Adipocyte (in vitro differentiated cells): ENCODE measurements around the gene PHLPP1.
"Not testable (repeated sequence)": the region's sequence is repeated elsewhere in the genome, so short reads cannot be mapped to it uniquely, and the experiment has no call there.

Experiments
- DNase-seq: peaks from one replicate; pipeline ENCODE4 v3.0.0-alpha.2; 2015; ENCODE audit warnings: low read depth
- H3K27me3 ChIP-seq: replicated peaks from 2 replicates; pipeline ENCODE4 v1.7.0; 2013; ENCODE audit warnings: mild to moderate bottlenecking, low read length, moderate library complexity; ENCODE audit not compliant: control insufficient read depth, insufficient read depth
- H3K36me3 ChIP-seq: 2 replicates; pipeline ENCODE4 v1.7.0; 2013; ENCODE audit warnings: low read length, mild to moderate bottlenecking, moderate library complexity; ENCODE audit not compliant: control insufficient read depth, insufficient read depth, severe bottlenecking
- H3K4me1 ChIP-seq: 2 replicates; pipeline ENCODE4 v1.7.0; 2013; ENCODE audit warnings: mild to moderate bottlenecking, low read length, moderate library complexity; ENCODE audit not compliant: control insufficient read depth, insufficient read depth
- H3K4me3 ChIP-seq: 2 replicates; pipeline ENCODE4 v1.7.0; 2013; ENCODE audit warnings: mild to moderate bottlenecking, low read length, moderate library complexity
- H3K9ac ChIP-seq: 2 replicates; pipeline ENCODE4 v1.7.0; 2013; ENCODE audit warnings: mild to moderate bottlenecking, low read length, moderate library complexity
- H3K9me3 ChIP-seq: 2 replicates; pipeline ENCODE4 v1.7.0; 2013; ENCODE audit warnings: mild to moderate bottlenecking, low read length, moderate library complexity; ENCODE audit not compliant: control insufficient read depth

PHLPP1 gene

DNA sequence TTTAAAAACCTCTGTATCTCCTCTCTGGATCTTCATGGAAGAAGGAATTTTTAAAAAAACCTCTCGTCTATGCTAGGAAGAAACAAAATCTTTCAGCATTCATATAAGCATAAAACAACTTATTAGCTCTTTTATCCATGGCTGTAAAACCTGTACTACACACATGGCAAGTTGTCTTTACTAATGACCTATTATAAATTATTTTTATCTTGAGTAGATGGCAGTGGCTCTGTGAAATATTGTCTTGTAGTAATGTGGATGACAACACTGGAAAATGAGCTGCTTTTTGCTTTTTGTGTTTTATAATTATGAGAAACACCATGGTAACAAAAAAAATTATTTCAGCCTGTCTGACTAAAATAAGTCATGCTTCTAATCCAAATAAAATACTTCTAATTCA lies 18.9 kb downstream of the PHLPP1 start:
- Histone ChIP-seq H3K4me3 (no peak overlapping the region), H3K4me1 (peaks cover 12% of the 10 kb centered on the region), H3K9me3 (peaks cover 6% of the 10 kb centered on the region), H3K9ac (no peak overlapping the region), H3K27me3 (no peaks in the 10 kb centered on the region), H3K36me3 (no peaks in the 10 kb centered on the region)
- no peak for DNase-seq

DNA sequence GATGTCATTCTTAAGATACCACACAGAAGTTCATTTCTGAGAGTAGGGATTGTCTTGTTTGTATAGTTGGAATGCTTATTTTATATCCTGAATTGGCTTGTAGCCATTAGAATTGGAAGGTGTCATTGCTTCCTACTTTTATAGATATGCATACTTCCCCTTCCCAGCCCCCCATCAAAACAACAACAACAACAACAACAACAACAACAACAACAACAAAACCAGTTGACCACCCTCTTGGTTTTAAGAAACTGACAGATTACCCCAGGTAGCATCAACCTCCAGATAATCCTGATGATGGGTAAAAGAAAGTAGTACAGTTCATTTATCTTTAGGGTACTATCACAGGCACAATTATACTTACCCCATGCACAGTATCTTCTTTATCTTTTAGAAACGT lies 20.0 kb downstream of the PHLPP1 start:
- Histone ChIP-seq H3K27me3 (no peaks in the 10 kb centered on the region), H3K9me3 (peaks cover 6% of the 10 kb centered on the region), H3K9ac (no peak overlapping the region), H3K4me1 (peaks cover 12% of the 10 kb centered on the region), H3K4me3 (no peak overlapping the region), H3K36me3 (no peaks in the 10 kb centered on the region)
- DNase-seq: no peak

DNA sequence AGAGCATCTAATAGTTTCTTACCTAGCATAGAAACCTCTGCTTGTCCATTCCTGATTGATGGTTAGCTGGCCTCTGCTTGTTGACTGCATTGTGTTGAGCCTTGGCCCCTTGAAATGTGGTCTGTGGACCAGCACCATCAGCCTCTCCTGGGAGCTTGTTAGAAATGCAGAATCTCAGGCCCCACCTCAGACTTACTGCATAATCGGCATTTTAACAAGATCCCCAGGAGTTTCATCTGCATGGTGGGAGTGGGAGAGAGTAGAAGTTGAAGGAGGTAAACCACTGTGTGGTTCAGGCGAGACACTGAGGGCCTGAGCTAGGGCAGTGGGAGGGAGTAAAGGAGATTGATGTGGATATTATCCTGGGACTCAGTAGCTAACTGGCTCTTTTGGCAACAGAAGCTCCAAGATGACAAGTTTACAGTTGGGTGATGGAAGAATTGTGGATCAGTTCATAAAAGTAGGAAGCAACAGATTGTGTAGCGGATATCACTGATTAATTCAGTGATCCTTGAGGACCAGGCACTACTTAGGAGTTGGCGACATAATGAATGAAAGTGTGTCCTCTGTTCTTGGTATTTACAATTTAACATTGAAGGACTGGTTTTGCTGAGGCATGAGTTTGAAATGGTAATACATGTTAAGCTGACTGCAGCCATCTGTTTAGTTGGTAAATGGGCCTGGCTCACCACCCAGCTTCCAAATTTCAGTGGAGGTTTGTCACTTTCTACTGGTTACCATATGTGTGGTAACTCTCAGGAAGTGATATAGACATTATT lies 20.9 kb downstream of the PHLPP1 start:
- Histone ChIP-seq H3K4me1 (peaks cover 9% of the 10 kb centered on the region), H3K27me3 (no peaks in the 10 kb centered on the region), H3K4me3 (no peak overlapping the region), H3K9ac (no peak overlapping the region), H3K9me3 (peaks cover 6% of the 10 kb centered on the region), H3K36me3 (no peaks in the 10 kb centered on the region)
- DNase-seq: no peak

DNA sequence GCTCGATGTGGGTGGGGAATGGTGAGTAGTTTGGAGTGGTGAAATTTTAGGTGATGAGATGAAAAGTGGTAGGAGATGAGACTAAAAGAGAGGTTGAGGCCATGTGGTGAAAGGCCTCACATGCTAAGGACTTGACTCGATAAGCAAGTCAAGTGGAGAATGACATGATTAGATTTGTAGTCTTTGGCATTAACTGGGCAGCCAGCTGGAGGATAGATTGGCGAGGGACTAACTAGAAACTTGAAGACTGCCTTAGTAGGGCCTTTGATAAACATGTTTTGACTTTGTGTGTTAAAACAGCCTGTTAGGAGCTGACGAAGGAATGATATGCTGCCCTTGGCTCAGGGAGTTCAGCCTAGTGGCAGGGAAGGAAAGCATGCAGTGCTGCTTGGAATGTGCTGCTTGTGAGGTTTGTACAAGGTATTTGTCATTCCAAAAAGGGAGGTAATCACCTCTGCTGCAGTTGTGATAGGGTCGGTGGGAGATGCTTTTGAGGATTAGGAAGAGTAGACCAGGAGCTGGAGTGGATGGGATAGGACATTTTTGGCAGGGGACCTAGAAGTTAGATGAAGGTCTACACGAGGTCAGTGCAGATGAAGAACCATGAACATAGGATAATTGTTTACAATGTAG lies 22.0 kb downstream of the PHLPP1 start:
- H3K9me3 ChIP-seq: peaks cover 2% of the 10 kb centered on the region
- H3K36me3 ChIP-seq: no peaks in the 10 kb centered on the region
- H3K4me1 ChIP-seq: peaks cover 11% of the 10 kb centered on the region
- H3K4me3 ChIP-seq: no peak overlapping the region
- H3K9ac ChIP-seq: no peak overlapping the region
- DNase-seq: no peak
- H3K27me3 ChIP-seq: no peaks in the 10 kb centered on the region

DNA sequence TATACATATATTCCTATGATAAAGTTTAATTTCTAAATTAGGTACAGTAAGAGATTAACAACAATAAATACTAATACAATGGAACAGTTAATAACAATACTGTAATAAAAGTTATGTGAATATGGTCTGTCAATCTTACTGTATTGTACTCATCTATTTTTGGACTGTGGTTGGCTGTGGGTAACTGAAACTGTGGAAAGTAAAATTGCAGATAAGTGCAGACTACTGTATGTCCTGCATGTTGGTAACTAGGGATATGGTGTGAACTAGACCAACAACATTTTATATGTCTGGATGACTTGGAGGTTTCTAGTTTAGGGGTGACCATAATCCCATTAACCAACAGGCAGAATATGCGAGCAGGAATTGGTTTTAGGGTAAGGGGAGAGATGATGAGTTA lies 23.3 kb downstream of the PHLPP1 start:
- Histone ChIP-seq H3K4me3 (no peak overlapping the region), H3K36me3 (no peaks in the 10 kb centered on the region), H3K4me1 (peaks cover 9% of the 10 kb centered on the region), H3K9me3 (no peaks in the 10 kb centered on the region), H3K9ac (no peak overlapping the region), H3K27me3 (no peaks in the 10 kb centered on the region)
- DNase-seq: no peak

DNA sequence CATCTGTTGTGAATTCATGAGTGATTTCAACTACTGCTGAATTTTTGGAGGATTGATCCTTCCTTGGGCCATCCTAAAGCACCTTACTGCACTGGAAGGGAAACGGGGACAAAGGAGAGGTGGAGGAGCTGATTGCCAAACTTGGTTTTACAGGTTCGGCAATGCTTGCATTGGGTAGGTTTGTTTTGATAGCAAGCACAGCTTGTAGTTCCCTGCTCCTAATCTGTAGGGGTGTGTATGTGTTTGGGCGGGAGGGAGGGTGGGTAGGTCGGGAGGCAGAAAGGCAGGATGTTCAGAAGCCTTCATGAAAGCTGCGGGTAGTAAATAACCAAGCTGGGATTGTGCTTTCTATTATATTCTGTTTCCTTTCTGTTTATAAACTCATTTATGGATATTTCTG lies 24.6 kb downstream of the PHLPP1 start:
- peaks cover 9% of the 10 kb centered on the region for H3K4me1 ChIP-seq
- no peak overlapping the region for H3K9ac ChIP-seq
- no peak for DNase-seq

DNA sequence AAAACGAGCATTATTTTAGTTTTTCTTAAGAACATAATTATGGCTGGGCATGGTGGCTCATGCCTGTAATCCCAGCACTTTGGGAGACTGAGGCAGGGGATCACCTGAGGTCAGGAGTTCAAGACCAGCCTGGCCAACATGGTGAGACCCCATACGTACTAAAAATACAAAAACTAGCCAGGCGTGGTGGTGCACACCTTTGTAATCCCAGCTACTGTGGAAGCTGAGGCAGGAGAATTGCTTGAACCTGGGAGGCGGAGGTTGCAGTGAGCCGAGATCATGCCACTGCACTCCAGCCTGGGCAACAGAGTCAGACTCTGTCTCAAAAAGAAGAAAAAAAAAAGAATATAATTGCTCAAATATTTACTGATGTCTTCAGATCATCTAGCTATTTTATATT lies 25.3 kb downstream of the PHLPP1 start:
- H3K4me3 ChIP-seq, H3K9me3 ChIP-seq, H3K9ac ChIP-seq, H3K36me3 ChIP-seq, H3K27me3 ChIP-seq, DNase-seq, H3K4me1 ChIP-seq: not testable (repeated sequence)

More for the DNA sequence above, 24.6 kb downstream of the PHLPP1 start:
- Histone ChIP-seq H3K27me3 (no peaks in the 10 kb centered on the region), H3K9me3 (no peaks in the 10 kb centered on the region), H3K36me3 (no peaks in the 10 kb centered on the region), H3K4me3 (no peak overlapping the region)

DNA sequence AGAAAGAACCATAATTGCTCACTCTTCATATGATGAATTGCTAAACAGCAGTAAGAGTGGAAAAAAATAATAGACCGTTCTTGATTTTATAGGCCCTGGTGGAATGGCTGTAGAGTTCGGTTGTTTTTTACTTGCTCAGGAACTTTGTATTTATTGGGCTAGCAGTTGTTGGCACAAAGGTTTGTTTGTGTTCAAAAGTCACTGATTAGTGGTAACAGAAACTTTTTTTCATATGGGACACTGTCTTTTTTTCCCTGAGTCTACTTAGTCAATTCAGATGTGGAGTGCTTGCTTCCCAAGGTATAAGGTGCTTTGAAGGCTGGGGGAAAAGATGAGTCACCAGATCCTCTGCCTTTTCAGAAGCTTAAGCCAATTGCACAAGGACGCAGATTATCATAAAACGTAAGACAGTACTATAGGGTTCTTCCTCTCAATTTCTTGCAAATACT lies 25.8 kb downstream of the PHLPP1 start:
- no peak for DNase-seq
- H3K9ac ChIP-seq: no peak overlapping the region
- H3K27me3 ChIP-seq: no peaks in the 10 kb centered on the region
- no peaks in the 10 kb centered on the region for H3K36me3 ChIP-seq
- H3K4me3 ChIP-seq: peak overlapping the region; percentile 31
- H3K4me1 ChIP-seq: peaks cover 9% of the 10 kb centered on the region
- no peaks in the 10 kb centered on the region for H3K9me3 ChIP-seq

DNA sequence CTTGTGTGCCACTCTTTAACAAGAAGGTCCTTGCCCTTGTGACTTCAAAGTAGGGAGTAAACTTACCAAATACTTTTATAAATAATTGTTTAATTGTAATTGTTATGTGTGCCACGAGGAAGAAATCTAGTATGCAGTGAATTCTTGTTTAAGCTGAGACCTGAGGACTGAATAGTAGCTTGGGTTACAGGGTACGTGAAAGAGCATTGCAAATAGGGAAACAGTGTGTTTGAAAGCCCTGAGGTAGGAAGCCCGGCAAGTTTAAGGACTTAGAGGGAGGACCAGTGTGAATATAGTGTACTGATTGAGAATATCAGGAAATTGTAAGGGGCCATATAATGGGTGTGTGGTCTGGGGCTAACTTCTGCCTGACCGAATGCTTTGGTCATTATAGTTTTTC lies 26.2 kb downstream of the PHLPP1 start:
- Histone ChIP-seq H3K4me1 (peaks cover 9% of the 10 kb centered on the region), H3K9me3 (no peaks in the 10 kb centered on the region), H3K4me3 (peak overlapping the region; percentile 31), H3K36me3 (no peaks in the 10 kb centered on the region), H3K9ac (no peak overlapping the region), H3K27me3 (no peaks in the 10 kb centered on the region)
- DNase-seq: no peak

DNA sequence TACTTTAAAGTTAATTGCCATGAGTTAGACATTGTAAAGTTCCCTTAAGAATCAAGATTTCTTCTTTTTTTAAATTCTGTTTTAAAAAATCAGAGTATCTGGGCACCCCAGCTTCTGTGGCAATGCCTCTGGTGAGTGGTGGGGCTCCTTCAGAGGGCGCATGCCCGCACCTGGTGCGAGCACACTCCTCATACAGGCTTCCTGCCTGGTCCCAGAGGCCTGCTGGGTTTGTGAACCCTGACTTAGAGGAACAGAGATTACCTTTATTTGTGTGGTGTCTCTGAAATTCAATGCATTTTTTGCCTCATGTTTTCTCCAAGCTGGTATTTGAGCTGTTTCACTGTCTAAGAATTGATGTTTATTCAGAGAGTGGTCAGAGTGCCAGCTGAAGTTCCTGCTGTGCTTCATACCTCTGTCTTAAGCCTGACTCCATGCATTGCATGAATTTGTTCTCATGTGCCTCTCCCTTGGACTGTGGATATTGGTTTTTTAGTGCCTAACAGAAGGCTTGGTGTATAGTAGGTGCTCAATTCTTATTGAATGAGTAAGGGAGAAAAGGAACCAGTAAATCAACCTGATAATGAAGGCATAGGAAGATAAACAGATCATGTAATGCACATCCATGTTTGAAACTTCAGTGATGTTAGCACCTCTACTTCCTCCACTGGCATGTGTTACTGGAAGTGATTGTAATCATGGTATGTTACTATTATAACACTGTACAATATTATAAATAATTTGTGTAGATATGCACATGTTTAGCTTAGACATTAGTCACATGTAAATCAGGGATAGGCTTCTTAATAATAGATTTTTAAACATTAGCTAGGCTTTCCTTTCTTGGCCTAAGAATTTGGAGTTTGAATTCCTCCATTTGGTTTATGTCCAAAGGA lies 29.0 kb downstream of the PHLPP1 start:
- Histone ChIP-seq H3K9ac (no peak overlapping the region), H3K27me3 (no peaks in the 10 kb centered on the region), H3K36me3 (no peaks in the 10 kb centered on the region), H3K9me3 (no peaks in the 10 kb centered on the region), H3K4me1 (peaks cover 9% of the 10 kb centered on the region), H3K4me3 (no peak overlapping the region)
- DNase-seq: peak; percentile 46

DNA sequence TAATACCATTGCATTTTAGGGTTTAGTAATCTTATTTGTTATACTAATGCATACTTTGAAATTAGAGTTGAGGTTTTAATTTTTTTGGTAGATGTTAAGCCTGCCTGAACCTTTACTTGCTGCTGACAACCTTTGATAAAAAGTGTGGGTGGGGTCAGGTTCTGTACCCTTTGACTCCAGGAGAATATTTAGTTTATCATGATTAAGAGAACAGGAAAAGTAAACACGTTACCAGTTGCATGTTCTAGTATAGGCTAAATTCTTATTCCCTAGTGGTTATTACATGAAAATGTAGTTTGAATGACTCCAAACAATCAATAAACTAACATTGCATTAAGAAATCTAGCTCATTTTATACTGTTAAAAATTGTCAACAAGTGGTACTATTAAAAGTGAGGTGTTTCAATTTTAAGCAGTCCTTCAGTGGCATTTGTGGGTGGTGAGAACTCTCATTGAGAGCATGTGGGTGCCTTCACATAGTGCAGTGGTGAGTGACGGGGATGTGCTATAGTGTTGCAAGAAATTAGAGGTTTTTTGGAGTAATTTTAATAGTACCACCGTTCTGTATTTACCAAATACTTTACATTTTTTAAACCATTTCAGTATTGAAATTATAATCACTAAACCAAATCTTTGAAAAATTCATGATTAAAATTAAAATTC lies 29.9 kb downstream of the PHLPP1 start:
- Histone ChIP-seq H3K4me1 (peaks cover 9% of the 10 kb centered on the region), H3K9me3 (no peaks in the 10 kb centered on the region), H3K9ac (no peak overlapping the region), H3K27me3 (no peaks in the 10 kb centered on the region), H3K4me3 (no peak overlapping the region), H3K36me3 (no peaks in the 10 kb centered on the region)
- no peak for DNase-seq
